Activated CD4-positive, alpha-beta T cell treated with anti-CD3 and anti-CD28 coated beads, Interleukin-2, amount 10 ng/mL, durations not matched to agents 7 days and 5 days (primary cell): Measurements from ENCODE around the gene IGSF5. TPM values are rescaled to one million over a fixed set of nuclear protein-coding genes. Genes with fewer than 3 reads are reported as not detected.
"Not testable (repeated sequence)": the region's sequence is repeated elsewhere in the genome, so short reads cannot be mapped to it uniquely, and the experiment has no call there.

Experiments
- CTCF ChIA-PET: fragments of 350-600 bp; sonication (Branson Sonifier 250); formaldehyde crosslinking; loops from one replicate; lab custom pipeline; 2021; ENCODE audit warnings: antibody characterized with exemption; lab: Charles Lee
- POLR2A ChIA-PET: fragments of 350-600 bp; sonication (Branson Sonifier 250); formaldehyde crosslinking; loops from one replicate; lab custom pipeline; 2021; ENCODE audit warnings: antibody characterized with exemption; lab: Charles Lee
- DNase-seq: peaks from one replicate; pipeline ENCODE4 v3.0.0-alpha.2; 2020
- H3K27ac Mint-ChIP-seq: one replicate; pipeline ENCODE4 v1.8.0; 2021; ENCODE audit warnings: mild to moderate bottlenecking, moderate library complexity, mixed read lengths
- H3K27me3 Mint-ChIP-seq: one replicate; pipeline ENCODE4 v1.8.0; 2021; ENCODE audit warnings: mixed read lengths
- H3K36me3 Mint-ChIP-seq: one replicate; pipeline ENCODE4 v1.8.0; 2021; ENCODE audit warnings: low read depth, mixed read lengths
- H3K4me1 Mint-ChIP-seq: one replicate; pipeline ENCODE4 v1.8.0; 2021; ENCODE audit warnings: mixed read lengths
- H3K4me3 Mint-ChIP-seq: one replicate; pipeline ENCODE4 v1.8.0; 2021; ENCODE audit warnings: mild to moderate bottlenecking, moderate library complexity, mixed read lengths
- H3K9me3 Mint-ChIP-seq: one replicate; pipeline ENCODE4 v1.8.0; 2021; ENCODE audit warnings: mixed read lengths
- total RNA-seq, 2 experiments: library from RNA; stranded (reverse); gene quantifications; one replicate each; pipeline ENCODE4 v1.2.3, GENCODE V29; 2021

The IGSF5 gene
- total RNA-seq, 2 experiments from 2014 or later = not detected

- POLR2A ChIA-PET = no interaction called here
- Mint-ChIP-seq H3K36me3 (no peaks in the 10 kb centered on the region), H3K27me3 (peaks cover 5% of the 10 kb centered on the region), H3K27ac (no peak overlapping the region), H3K9me3 (no peaks in the 10 kb centered on the region), H3K4me3 (no peak overlapping the region), H3K4me1 (no peaks in the 10 kb centered on the region)
- no peak for DNase-seq
- CTCF ChIA-PET = no interaction called here
These were observed 24.7 kb upstream of the IGSF5 start for GRCh38 chr21:39720126-39720778.

GRCh38 chr21:39721885-39722284 is 23.1 kb upstream of the IGSF5 start:
- POLR2A ChIA-PET = no interaction called here
- Mint-ChIP-seq H3K4me1 (no peaks in the 10 kb centered on the region), H3K9me3 (no peaks in the 10 kb centered on the region), H3K27ac (no peak overlapping the region), H3K27me3 (peaks cover 5% of the 10 kb centered on the region), H3K4me3 (no peak overlapping the region), H3K36me3 (no peaks in the 10 kb centered on the region)
- DNase-seq = no peak
- CTCF ChIA-PET = no interaction called here

GRCh38 chr21:39724944-39725343 is 20.0 kb upstream of the IGSF5 start:
- ChIA-PET POLR2A (no interaction called here), CTCF (no interaction called here)
- DNase-seq = no peak
- Mint-ChIP-seq H3K4me3 (no peak overlapping the region), H3K9me3 (no peaks in the 10 kb centered on the region), H3K36me3 (no peaks in the 10 kb centered on the region), H3K4me1 (no peaks in the 10 kb centered on the region), H3K27me3 (no peaks in the 10 kb centered on the region), H3K27ac (no peak overlapping the region)

- no peak for DNase-seq
- Mint-ChIP-seq H3K9me3 (no peaks in the 10 kb centered on the region), H3K27me3 (no peaks in the 10 kb centered on the region), H3K27ac (no peak overlapping the region), H3K4me1 (no peaks in the 10 kb centered on the region), H3K36me3 (no peaks in the 10 kb centered on the region), H3K4me3 (no peak overlapping the region)
- ChIA-PET CTCF (no interaction called here), POLR2A (no interaction called here)
These were observed 18.9 kb upstream of the IGSF5 start for GRCh38 chr21:39726133-39726532.

- H3K4me1 Mint-ChIP-seq = no peaks in the 10 kb centered on the region
- H3K9me3 Mint-ChIP-seq = no peaks in the 10 kb centered on the region
- ChIA-PET CTCF (no interaction called here), POLR2A (no interaction called here)
- H3K27me3 Mint-ChIP-seq = no peaks in the 10 kb centered on the region
- H3K36me3 Mint-ChIP-seq = no peaks in the 10 kb centered on the region
- no peak overlapping the region for H3K27ac Mint-ChIP-seq
- no peak for DNase-seq
- H3K4me3 Mint-ChIP-seq = no peak overlapping the region
These were observed 17.4 kb upstream of the IGSF5 start for GRCh38 chr21:39727401-39728120.

GRCh38 chr21:39728341-39728740 is 16.6 kb upstream of the IGSF5 start:
- Mint-ChIP-seq H3K27me3 (no peaks in the 10 kb centered on the region), H3K36me3 (no peaks in the 10 kb centered on the region), H3K4me1 (no peaks in the 10 kb centered on the region), H3K9me3 (no peaks in the 10 kb centered on the region), H3K27ac (no peak overlapping the region), H3K4me3 (no peak overlapping the region)
- POLR2A ChIA-PET = no interaction called here
- CTCF ChIA-PET = no interaction called here
- DNase-seq = no peak

GRCh38 chr21:39730418-39731157 is 14.4 kb upstream of the IGSF5 start:
- DNase-seq = no peak
- H3K4me1 Mint-ChIP-seq = no peaks in the 10 kb centered on the region
- H3K9me3 Mint-ChIP-seq = no peaks in the 10 kb centered on the region
- no peaks in the 10 kb centered on the region for H3K27me3 Mint-ChIP-seq
- H3K4me3 Mint-ChIP-seq = no peak overlapping the region
- H3K36me3 Mint-ChIP-seq = no peaks in the 10 kb centered on the region
- POLR2A ChIA-PET = no interaction called here
- no peak overlapping the region for H3K27ac Mint-ChIP-seq
- CTCF ChIA-PET = no interaction called here

GRCh38 chr21:39736716-39737115 is 8.3 kb upstream of the IGSF5 start:
- CTCF ChIA-PET = no interaction called here
- no peaks in the 10 kb centered on the region for H3K4me1 Mint-ChIP-seq
- no peak for DNase-seq
- POLR2A ChIA-PET = no interaction called here
- no peaks in the 10 kb centered on the region for H3K36me3 Mint-ChIP-seq
- H3K9me3 Mint-ChIP-seq = no peaks in the 10 kb centered on the region
- no peaks in the 10 kb centered on the region for H3K27me3 Mint-ChIP-seq
- H3K27ac Mint-ChIP-seq = no peak overlapping the region
- no peak overlapping the region for H3K4me3 Mint-ChIP-seq

GRCh38 chr21:39737376-39738000 is 7.5 kb upstream of the IGSF5 start:
- CTCF ChIA-PET = no interaction called here
- POLR2A ChIA-PET = no interaction called here
- H3K9me3 Mint-ChIP-seq = no peaks in the 10 kb centered on the region
- no peaks in the 10 kb centered on the region for H3K27me3 Mint-ChIP-seq
- H3K36me3 Mint-ChIP-seq = no peaks in the 10 kb centered on the region
- no peaks in the 10 kb centered on the region for H3K4me1 Mint-ChIP-seq
- no peak for DNase-seq
- no peak overlapping the region for H3K27ac Mint-ChIP-seq
- H3K4me3 Mint-ChIP-seq = no peak overlapping the region

GRCh38 chr21:39738566-39738965 is 6.4 kb upstream of the IGSF5 start:
- H3K27ac Mint-ChIP-seq = no peak overlapping the region
- no peaks in the 10 kb centered on the region for H3K27me3 Mint-ChIP-seq
- no peaks in the 10 kb centered on the region for H3K36me3 Mint-ChIP-seq
- H3K4me1 Mint-ChIP-seq = no peaks in the 10 kb centered on the region
- H3K4me3 Mint-ChIP-seq = no peak overlapping the region
- DNase-seq = no peak
- POLR2A ChIA-PET = no interaction called here
- H3K9me3 Mint-ChIP-seq = no peaks in the 10 kb centered on the region
- CTCF ChIA-PET = interaction anchor here (1.0 kb wide), 1 partner anchor 65 kb away, joined by 3 read pairs; no protein-coding TSS in a partner anchor

- H3K27me3 Mint-ChIP-seq, H3K4me1 Mint-ChIP-seq, H3K27ac Mint-ChIP-seq, DNase-seq, H3K9me3 Mint-ChIP-seq, POLR2A ChIA-PET, H3K4me3 Mint-ChIP-seq, CTCF ChIA-PET, H3K36me3 Mint-ChIP-seq: not testable (repeated sequence)
These were observed 5.5 kb upstream of the IGSF5 start for GRCh38 chr21:39739531-39739930.

- H3K4me3 Mint-ChIP-seq, CTCF ChIA-PET, H3K9me3 Mint-ChIP-seq, H3K4me1 Mint-ChIP-seq, DNase-seq, H3K27ac Mint-ChIP-seq, POLR2A ChIA-PET, H3K27me3 Mint-ChIP-seq, H3K36me3 Mint-ChIP-seq: not testable (repeated sequence)
These were observed 2.4 kb upstream of the IGSF5 start for GRCh38 chr21:39742561-39742960.

GRCh38 chr21:39745332-39745731 is 349 bp downstream of the IGSF5 start:
- POLR2A ChIA-PET, H3K4me3 Mint-ChIP-seq: not testable (repeated sequence)

More at GRCh38 chr21:39745332-39745731, 349 bp downstream of the IGSF5 start:
- H3K27me3 Mint-ChIP-seq, H3K36me3 Mint-ChIP-seq, DNase-seq, CTCF ChIA-PET, H3K9me3 Mint-ChIP-seq, H3K27ac Mint-ChIP-seq, H3K4me1 Mint-ChIP-seq: not testable (repeated sequence)
